Ascending aorta (tissue), 2 donors: ENCODE data around the gene PPP1R14C. TPM values are rescaled to one million over a fixed set of nuclear protein-coding genes. Genes with fewer than 3 reads are reported as not detected.

ENCODE experiments used
- DNase-seq, 2 donors: peaks; one replicate each; pipeline ENCODE4 v3.0.0-alpha.2; 2019; ENCODE audit warnings: low spot score in 2 of 2
- H3K27ac ChIP-seq, 2 donors: fragments of 200-600 bp; sonication (generic); one replicate each; pipeline ENCODE4 v1.5.1; 2016 to 2017; ENCODE audit warnings: mild to moderate bottlenecking in 1 of 2
- H3K27me3 ChIP-seq: fragments of 200-600 bp; sonication (generic); one replicate; pipeline ENCODE4 v1.5.1; 2017
- H3K36me3 ChIP-seq, 2 donors: fragments of 200-600 bp; sonication (generic); one replicate each; pipeline ENCODE4 v1.5.1; 2016
- H3K4me1 ChIP-seq, 2 donors: fragments of 200-600 bp; sonication (generic); one replicate each; pipeline ENCODE4 v1.5.1; 2016 to 2017; ENCODE audit warnings: mild to moderate bottlenecking in 1 of 2
- H3K4me3 ChIP-seq, 2 donors: fragments of 200-600 bp; sonication (generic); one replicate each; pipeline ENCODE4 v1.5.1; 2016 to 2017; ENCODE audit warnings: mild to moderate bottlenecking in 1 of 2
- H3K9me3 ChIP-seq, 2 donors: fragments of 200-600 bp; sonication (generic); one replicate each; pipeline ENCODE4 v1.5.1; 2016
- intact Hi-C: fragments of 100-400 bp; cut with DNase I; formaldehyde crosslinking; loops from one replicate; pipeline ENCODE4 v1.15.1; 2023
- total RNA-seq: library from RNA; depleted of rRNA; stranded (reverse); fragments of >200 nt; gene quantifications from one replicate; pipeline ENCODE4 v1.1.0, GENCODE V29; 2016
- TF ChIP-seq, protein P1 (sequence below), 3 experiments: fragments of 200-600 bp in 2 of 3; fragments of 450-650 bp in 1 of 3; sonication (generic) in 2 of 3; IDR thresholded peaks; one replicate each; pipeline ENCODE4 v1.5.1; 2016 to 2019; ENCODE audit warnings: antibody characterized with exemption in 3 of 3, mild to moderate bottlenecking in 1 of 3, moderate library complexity in 1 of 3

PPP1R14C gene
- total RNA-seq, 1 donor from 2014 or later = not detected

DNA sequence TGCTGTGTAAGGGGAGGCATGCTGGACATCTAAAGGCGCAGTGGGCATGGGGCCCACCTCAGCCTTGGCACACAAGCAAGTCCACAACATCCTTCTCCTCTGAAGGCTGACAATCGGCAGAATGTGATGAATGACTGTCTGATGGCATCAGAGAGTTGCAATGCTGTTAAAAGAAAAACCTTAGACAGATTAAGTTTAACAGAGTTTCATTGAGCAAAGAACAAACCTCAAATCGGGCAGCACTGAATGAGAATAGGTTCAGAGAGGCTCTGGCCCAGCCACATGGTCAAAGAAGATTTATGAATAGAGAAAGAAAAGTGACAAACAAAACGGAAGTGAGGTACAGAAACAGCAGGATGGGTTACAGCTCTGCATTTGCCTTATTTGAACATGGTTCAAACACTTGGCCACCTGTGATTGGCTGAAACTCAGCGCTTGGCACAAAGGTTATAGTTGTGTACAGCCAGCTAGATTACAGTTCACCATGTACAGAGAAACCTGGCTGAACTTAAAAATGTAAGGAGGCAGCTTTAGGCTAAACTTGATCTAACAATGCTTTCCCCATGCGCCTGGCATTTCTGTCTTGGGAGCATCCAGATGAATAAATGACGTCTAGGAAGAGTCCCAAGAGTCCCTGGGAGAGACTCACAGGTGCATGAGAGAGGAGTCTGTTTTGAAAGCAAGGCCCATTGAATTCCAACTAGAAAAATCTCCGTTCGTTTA, 127.6 kb downstream of the PPP1R14C start:
- intact Hi-C loops = no loop called here
- H3K36me3 ChIP-seq = no peaks in the 10 kb centered on the region
- peaks cover 0 to 3% of the 10 kb centered on the region in 2 donors for H3K4me1 ChIP-seq
- no peak overlapping the region for H3K4me3 ChIP-seq
- no peak overlapping the region for H3K27ac ChIP-seq
- TF ChIP-seq, protein P1, sequence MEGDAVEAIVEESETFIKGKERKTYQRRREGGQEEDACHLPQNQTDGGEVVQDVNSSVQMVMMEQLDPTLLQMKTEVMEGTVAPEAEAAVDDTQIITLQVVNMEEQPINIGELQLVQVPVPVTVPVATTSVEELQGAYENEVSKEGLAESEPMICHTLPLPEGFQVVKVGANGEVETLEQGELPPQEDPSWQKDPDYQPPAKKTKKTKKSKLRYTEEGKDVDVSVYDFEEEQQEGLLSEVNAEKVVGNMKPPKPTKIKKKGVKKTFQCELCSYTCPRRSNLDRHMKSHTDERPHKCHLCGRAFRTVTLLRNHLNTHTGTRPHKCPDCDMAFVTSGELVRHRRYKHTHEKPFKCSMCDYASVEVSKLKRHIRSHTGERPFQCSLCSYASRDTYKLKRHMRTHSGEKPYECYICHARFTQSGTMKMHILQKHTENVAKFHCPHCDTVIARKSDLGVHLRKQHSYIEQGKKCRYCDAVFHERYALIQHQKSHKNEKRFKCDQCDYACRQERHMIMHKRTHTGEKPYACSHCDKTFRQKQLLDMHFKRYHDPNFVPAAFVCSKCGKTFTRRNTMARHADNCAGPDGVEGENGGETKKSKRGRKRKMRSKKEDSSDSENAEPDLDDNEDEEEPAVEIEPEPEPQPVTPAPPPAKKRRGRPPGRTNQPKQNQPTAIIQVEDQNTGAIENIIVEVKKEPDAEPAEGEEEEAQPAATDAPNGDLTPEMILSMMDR (IDR thresholded peaks at IDR 0.05) = no peak
- H3K9me3 ChIP-seq = no peaks in the 10 kb centered on the region
- no peak for DNase-seq
- no peaks in the 10 kb centered on the region for H3K27me3 ChIP-seq

DNA sequence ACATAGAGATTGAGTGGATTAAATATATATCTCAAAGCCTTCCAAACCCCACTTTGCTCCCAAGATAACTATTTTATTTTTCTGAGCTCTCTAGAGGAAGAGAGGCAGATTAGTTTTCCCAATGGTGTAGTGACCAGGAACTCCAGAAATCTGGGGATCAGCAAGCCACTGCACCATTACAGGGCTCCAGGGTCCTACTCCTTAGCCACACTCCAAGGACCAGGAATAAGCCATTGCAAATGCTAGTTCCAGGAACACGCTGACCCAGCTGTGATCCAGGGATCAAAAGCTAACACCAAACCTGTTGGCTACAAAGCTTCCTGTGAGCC, 128.3 kb downstream of the PPP1R14C start:
- Histone ChIP-seq H3K4me3 (no peak overlapping the region), H3K4me1 (peaks cover 0 to 3% of the 10 kb centered on the region in 2 donors), H3K36me3 (no peaks in the 10 kb centered on the region), H3K9me3 (no peaks in the 10 kb centered on the region), H3K27me3 (no peaks in the 10 kb centered on the region), H3K27ac (no peak overlapping the region)
- no peak for DNase-seq
- TF ChIP-seq, protein P1 (IDR thresholded peaks at IDR 0.05) = no peak
- intact Hi-C loops = no loop called here

DNA sequence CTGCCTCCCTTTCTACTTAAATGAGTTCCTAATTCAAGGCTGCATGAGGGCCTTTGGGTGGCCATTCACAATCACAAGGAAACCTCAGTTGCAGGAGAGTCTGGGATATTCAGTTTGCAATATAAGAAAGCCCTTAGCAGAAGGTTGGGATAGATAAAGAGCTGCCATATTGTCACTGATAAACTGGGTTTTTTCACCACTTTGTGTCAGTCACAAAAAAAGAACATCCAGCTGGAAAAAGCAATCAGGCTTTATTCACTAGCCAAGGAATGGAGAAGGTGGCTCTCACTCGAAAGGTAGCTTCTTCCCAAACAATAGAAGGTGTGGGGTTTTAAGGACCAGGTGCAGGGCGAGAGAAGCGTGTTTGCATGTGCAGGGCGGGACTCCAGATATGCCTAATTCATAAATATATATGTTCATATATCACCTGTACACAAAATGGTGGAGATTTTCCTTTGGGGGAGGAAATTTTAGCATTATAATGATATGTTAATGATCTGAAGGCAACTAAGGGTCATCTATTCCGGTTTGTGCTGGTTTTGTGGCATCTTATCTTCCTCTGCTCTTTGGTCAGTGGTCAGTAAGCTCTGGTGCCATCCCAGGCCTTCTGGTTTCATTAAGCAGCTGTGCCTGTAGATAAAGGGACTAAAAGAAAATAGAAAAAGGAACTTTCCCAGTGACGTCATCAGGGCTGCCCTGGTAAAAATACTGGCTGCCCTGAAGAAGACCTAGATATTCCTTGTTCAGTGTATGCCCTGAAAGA, 128.8 kb downstream of the PPP1R14C start:
- Histone ChIP-seq H3K4me3 (no peak overlapping the region), H3K27ac (no peak overlapping the region), H3K4me1 (peaks cover 0 to 3% of the 10 kb centered on the region in 2 donors), H3K27me3 (no peaks in the 10 kb centered on the region), H3K9me3 (no peaks in the 10 kb centered on the region), H3K36me3 (no peaks in the 10 kb centered on the region)
- intact Hi-C loops = no loop called here
- no peak for DNase-seq
- TF ChIP-seq, protein P1 (IDR thresholded peaks at IDR 0.05) = no peak

DNA sequence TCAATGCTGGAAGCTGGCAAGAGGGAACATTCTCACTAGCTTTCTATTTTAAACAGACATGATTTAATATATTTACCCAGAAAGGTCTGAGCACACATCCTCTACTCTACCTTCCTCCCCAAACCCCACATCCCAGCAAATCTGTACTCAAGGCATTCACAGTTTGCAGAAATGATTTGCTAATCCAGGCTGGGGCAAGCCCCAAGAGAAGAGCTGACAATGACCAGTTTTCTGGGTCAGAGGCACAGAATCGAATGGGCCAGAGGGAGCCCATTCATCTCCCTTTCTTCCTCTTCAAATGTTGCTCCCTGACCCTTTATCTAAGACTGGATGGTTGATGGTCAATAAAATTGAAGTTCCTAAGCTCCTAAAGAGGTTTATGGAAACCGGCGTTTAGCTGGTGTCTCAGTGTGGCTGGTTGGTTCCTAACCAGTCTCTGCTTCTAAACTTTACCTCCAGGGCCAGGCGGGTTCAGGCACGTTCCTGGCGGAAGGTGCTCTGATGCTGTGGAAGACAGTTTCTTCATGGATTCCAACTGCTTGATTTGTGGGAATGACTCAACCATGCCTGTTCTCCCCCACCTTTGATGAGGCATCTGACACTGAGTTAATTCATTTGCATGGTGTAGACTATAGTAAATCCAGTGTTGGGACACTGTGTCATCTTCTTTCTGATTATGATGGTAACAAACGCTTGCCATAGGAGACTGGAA, 129.6 kb downstream of the PPP1R14C start:
- no peak overlapping the region for H3K4me3 ChIP-seq
- TF ChIP-seq, protein P1 (IDR thresholded peaks at IDR 0.05) = no peak
- no peaks in the 10 kb centered on the region for H3K36me3 ChIP-seq
- no peaks in the 10 kb centered on the region for H3K4me1 ChIP-seq
- H3K27me3 ChIP-seq = no peaks in the 10 kb centered on the region
- H3K27ac ChIP-seq = no peak overlapping the region
- intact Hi-C loops = no loop called here
- no peak for DNase-seq
- no peaks in the 10 kb centered on the region for H3K9me3 ChIP-seq

DNA sequence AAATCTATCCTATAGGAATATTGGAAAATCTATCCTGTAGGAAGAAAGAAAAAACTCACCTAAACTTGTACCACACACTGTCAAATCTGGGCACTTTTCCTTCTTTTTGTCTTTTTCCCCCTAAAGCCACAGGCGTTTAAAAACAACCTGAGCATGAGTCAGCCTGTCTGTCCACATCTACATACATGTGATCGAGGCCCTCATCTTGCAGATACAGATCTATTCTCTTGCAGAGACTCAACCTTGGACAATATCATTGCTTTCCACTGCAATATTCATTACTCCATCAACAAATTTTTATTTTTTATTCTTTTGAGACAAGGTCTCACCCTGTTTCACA, 130.1 kb downstream of the PPP1R14C start:
- Histone ChIP-seq H3K27me3 (no peaks in the 10 kb centered on the region), H3K36me3 (no peaks in the 10 kb centered on the region), H3K27ac (no peak overlapping the region), H3K9me3 (no peaks in the 10 kb centered on the region), H3K4me3 (no peak overlapping the region), H3K4me1 (no peaks in the 10 kb centered on the region)
- intact Hi-C loops = no loop called here
- DNase-seq = no peak
- TF ChIP-seq, protein P1 (IDR thresholded peaks at IDR 0.05) = no peak
